Ovary (tissue), 3 donors: Measurements from ENCODE around the gene PON3.

Experiments
- EP300 ChIP-seq: sonication (generic); formaldehyde crosslinking; IDR thresholded peaks from one replicate; pipeline ENCODE4 v1.6.1; 2017; ENCODE audit warnings: antibody characterized with exemption
- POLR2A ChIP-seq: fragments of 450-650 bp; IDR thresholded peaks from one replicate; pipeline ENCODE4 v1.6.1; 2017; ENCODE audit warnings: antibody characterized with exemption, mild to moderate bottlenecking, moderate library complexity
- TF ChIP-seq, protein P1 (sequence below), 3 donors: fragments of 450-650 bp in 2 of 3; fragments of 200-600 bp in 1 of 3; IDR thresholded peaks; one replicate each; pipeline versions ENCODE4 v1.5.1 to v1.8.0; 2016 to 2022; ENCODE audit warnings: antibody characterized with exemption in 3 of 3, mild to moderate bottlenecking in 1 of 3
- donor health status: DM: no; HTN: no; CAD: no.

DNA sequence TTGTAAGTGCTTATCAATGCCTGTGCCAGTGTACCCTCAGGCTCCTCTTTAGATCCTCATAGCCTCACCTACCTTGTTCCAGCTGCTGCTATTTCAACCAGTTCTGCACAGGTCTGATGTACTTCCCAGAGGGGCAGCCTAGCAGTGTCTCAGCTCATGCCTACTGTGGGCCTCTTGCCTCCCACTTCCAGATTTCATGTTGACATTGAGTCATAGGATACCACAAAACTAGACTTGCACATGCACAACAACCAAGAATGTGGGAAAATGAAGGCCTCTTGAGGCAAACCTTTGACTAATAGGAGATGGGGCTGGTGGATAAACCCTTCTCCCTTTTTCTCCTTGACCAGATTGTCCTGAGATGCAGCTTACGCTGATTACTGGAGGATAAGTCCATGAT is 31.0 kb downstream of the PON3 start:
- TF ChIP-seq, protein P1, sequence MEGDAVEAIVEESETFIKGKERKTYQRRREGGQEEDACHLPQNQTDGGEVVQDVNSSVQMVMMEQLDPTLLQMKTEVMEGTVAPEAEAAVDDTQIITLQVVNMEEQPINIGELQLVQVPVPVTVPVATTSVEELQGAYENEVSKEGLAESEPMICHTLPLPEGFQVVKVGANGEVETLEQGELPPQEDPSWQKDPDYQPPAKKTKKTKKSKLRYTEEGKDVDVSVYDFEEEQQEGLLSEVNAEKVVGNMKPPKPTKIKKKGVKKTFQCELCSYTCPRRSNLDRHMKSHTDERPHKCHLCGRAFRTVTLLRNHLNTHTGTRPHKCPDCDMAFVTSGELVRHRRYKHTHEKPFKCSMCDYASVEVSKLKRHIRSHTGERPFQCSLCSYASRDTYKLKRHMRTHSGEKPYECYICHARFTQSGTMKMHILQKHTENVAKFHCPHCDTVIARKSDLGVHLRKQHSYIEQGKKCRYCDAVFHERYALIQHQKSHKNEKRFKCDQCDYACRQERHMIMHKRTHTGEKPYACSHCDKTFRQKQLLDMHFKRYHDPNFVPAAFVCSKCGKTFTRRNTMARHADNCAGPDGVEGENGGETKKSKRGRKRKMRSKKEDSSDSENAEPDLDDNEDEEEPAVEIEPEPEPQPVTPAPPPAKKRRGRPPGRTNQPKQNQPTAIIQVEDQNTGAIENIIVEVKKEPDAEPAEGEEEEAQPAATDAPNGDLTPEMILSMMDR (IDR thresholded peaks at IDR 0.05), result no peak
- TF ChIP-seq POLR2A (no peak), EP300 (no peak)
